Stimulated activated CD4-positive, alpha-beta T cell treated with anti-CD3 and anti-CD28 coated beads, TNF-alpha, amount 100 ng/mL, for 4 hours (primary cell): ENCODE data around the gene CCDC91.
A peak's percentile ranks its signal among the peaks of the same experiment; 100 is the strongest.
"Not testable (repeated sequence)": the region's sequence is repeated elsewhere in the genome, so short reads cannot be mapped to it uniquely, and the experiment has no call there.

Experiments used
- DNase-seq, 3 experiments: peaks; one replicate each; pipeline ENCODE4 v3.0.0-alpha.2; 2020; ENCODE audit warnings: low read depth in 3 of 3

CCDC91 gene

GRCh38 chr12:28232211-28232928 lies 42.1 kb downstream of the CCDC91 start:
- no peak for DNase-seq

GRCh38 chr12:28234444-28234843 lies 44.2 kb downstream of the CCDC91 start:
- no peak for DNase-seq

DNA sequence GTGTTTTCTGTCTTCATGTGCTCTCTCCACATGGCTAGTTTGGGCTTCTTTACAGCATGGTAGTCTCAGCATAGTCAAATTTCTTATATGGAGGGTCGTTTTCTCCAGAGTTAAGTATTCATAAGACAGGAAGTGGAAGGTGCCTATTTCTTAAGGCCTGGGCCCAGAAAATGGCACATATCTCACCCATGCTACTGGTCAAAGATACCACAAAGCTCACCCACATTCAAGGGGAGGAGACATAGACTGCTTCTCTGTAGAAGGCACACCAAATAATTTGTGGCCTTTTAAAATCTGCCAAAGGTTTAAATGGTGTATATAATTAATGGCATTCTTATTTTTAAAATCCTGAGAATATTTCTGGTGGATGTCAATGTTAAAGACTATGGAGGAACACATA lies 44.8 kb downstream of the CCDC91 start:
- no peak for DNase-seq

DNA sequence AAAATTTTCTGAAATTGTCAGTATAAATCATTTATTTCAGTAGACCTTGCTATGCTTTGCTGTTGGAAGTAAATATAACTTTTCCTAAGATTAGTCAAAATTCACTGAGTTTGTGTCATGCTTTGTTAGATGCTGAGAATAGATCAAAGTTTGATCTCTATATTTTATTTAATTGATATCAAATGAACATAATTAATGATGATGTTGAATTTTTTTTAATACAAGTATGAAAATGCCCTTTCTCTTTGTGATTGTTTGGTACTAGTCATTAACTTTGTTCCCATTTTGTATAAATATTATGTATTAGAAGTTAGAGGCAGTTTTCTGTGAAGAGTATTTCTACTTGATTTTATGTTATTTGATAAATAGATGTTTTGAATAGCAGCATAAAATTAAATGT lies 45.7 kb downstream of the CCDC91 start:
- DNase-seq = no peak

DNA sequence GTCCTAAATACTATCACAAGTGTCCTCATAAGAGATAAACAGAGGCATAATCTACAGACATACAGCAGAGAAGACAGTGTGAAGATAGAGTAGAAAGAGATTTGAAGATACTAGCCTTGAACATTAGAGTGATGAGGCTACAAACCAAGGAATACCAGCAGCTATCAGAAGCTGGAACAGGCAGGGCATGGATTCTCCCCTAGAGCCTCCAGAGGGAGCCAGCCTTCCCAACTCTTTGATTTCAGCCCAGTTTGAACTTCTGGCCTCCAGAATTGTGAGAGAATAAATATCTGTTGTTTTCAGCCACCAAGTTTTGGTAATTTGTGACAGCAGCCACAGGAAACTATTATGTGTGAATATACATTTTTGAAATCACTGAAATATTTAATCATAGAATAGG lies 47.2 kb downstream of the CCDC91 start:
- DNase-seq = no peak

- DNase-seq = no peak
These were observed 49.7 kb downstream of the CCDC91 start for GRCh38 chr12:28239918-28240317.

DNA sequence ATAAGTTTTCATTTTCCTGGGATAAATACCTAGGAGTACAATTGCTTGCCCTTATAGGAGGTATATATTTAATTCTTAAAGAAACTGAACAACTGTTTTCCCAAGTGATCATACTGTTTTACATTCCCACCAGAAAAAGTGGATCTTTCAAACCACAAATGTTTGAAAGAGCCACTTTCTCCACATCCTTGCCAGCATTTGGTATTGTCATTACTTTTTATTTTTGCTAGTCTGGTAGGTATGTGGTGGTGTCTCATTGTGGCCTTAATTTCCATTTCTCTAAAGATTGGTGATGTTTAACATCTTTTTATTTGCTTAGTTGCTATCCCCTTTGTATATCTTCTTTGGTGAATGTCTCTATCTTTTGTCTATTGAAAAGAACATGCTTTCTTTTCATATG lies 50.6 kb downstream of the CCDC91 start:
- DNase-seq = no peak

DNA sequence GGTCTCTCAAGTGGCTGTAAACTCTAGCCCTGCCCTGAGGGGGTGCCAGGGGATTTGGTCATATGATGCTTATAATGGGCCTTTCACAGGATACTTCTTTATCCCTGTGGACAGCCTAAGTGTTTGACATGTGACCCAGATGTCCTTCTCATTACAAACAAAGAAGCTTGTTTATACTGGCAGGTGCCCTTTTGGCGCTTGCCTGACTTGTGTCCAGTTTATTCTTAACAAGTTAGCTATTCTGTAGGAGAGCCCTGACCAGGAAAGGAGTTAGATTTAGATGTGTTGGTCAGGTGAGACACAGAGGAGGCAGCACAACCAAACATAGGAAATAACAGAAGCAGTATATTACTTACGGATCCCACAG lies 51.9 kb downstream of the CCDC91 start:
- no peak for DNase-seq

DNA sequence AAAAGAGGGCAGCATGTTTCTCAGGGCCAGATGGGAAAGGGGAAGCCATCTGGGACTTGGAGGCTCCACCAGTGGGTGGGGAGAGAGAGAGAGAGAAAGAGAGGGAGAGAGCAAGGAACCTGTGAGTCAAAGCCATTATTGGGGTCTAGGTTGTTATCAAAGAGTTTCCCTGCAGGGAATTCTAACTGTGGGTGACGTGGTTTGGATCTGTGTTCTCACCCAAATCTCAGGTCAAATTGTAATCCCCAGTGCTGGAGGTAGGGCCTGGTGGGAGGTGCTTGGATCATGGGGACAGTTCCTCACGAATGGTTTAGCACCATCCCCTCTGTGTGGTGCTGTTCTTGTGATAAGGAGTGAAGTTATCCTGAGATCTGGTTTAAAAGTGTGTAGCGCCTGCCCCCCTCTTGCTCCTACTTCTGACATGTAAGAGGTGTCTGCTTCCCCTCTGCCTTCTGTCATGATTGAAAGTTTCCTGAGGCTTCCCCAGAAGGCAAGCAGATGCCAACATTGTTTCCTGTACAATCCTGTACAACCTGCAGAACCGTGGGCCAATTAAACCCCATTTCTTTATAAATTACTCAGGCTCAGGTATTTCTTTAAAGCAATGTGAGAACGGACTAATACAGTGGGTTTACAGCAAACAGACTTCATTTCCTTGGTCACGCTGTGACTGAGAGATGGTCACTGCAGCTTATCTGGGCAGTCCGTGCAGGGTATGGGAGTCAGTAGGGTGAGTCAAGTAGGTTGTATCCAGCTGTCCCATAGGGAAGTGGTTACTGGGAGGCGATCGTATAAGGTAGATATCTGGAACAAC lies 52.4 kb downstream of the CCDC91 start:
- DNase-seq = no peak

GRCh38 chr12:28243310-28243633 lies 53.0 kb downstream of the CCDC91 start:
- DNase-seq = no peak

- DNase-seq = no peak
These were observed 57.5 kb downstream of the CCDC91 start for GRCh38 chr12:28247806-28248205.

- no peak for DNase-seq
These were observed 58.4 kb downstream of the CCDC91 start for GRCh38 chr12:28248555-28249145.

DNA sequence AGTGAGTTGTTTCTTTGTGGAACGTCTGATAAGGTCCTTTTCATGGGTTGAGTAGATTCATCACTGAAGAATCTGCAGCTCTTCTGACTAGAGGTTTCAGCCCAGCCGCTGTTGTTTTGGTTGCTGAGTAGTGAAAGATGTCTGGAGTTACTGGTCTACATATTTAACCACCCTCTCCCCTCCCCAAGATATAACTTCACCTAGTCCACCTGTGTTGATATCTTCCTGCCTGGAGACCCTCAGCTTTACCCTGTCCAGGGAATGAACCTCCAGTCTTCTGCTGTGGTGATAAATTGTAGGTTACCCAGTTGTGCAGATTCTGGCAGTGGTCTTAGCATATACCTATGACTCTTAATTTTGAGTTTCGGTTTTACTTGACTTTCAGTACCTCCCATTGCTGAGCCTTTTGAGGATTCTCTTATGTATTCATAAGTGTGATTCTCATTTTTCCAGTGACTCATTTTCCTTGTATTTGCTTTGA lies 62.9 kb downstream of the CCDC91 start:
- peak in 2 of 3 experiments; percentile 0 to 26 for DNase-seq

GRCh38 chr12:28257411-28257810 lies 67.2 kb downstream of the CCDC91 start:
- no peak for DNase-seq

- no peak for DNase-seq
These were observed 68.7 kb downstream of the CCDC91 start for GRCh38 chr12:28258998-28259397.

DNA sequence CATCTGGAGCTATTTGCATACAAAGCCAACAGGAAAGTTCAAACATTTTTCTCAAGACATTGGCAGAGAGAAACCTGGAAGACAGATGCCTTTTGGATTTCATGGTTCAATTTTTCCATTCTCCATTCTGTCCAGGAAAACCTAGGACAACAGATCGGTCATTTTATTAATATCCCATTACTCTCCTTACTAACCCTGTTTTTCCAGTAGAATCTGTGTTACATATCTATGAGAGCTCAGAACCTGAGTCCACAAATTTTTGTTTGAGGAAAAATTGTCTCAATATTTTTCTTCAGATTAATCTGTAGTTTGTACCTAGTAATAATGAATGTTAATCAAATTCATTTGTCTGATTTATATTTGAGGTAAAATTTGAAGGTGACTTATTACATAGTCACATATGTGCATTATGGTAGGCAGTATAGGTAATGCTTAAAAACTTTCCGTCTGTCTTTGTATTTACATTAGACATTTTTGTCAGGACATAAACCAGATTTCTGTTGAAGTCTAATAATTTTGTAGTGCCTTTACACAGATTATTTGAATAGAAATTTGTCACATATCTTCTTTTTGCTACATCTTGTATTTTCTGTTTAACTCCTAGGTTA lies 75.3 kb downstream of the CCDC91 start:
- DNase-seq = no peak

DNA sequence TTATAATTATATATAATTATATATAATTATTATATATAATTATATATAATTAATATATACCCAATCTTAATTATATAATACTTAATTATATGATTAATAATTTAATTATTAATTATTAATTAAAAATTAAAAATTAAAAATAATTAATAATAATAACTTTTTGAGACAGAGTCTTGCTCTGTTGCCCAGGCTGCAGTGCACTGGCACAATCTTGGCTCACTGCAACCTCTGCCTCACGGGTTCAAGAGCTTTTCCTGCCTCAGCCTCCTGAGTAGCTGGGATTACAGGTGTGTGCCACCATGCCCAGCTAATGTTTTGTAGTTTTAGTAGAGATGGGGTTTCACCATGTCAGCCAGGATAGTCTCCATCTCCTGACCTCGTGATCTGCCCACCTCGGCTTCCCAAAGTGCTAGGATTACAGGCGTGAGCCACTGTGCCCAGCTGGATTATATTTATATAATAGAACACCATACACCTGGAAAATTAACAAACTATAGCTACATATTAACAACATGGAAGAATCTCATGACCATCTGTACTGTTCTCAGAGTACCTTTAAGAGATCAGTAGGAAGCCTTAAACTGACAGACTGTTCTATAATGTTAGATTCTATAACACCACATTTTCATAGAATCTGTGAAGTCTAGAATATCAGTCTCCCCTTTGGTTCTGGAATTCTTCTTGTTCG lies 77.8 kb downstream of the CCDC91 start:
- DNase-seq = not testable (repeated sequence)

GRCh38 chr12:28268608-28269229 lies 78.5 kb downstream of the CCDC91 start:
- no peak for DNase-seq

GRCh38 chr12:28269851-28270250 lies 79.6 kb downstream of the CCDC91 start:
- DNase-seq = no peak

- no peak for DNase-seq
These were observed 88.2 kb downstream of the CCDC91 start for GRCh38 chr12:28278499-28278898.

DNA sequence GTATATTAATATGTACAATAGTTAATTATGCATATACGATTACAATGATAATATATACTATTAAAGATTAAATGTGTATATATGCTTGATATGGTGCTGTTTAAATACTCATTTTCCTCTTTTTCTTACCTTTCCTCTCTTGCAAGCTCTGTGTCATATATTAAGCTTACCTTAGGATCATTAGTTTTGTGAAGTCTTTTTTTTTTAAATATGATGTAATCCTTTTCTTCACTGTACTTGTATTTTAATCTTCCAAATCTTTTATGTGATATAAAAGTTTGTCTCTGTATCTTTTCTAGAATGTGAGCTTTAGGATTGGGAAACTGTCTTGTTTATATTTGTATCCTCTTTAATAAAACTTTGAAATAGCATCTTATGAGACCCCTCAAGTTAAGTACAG lies 88.7 kb downstream of the CCDC91 start:
- no peak for DNase-seq
